Left renal cortex interstitium (tissue), 4 donors: ENCODE measurements around the gene RNF148. TPM values are rescaled to one million over a fixed set of nuclear protein-coding genes. Genes with fewer than 3 reads are reported as not detected.

Experiments
- DNase-seq, 4 donors: peaks; one replicate each; pipeline ENCODE4 v3.0.0-alpha.2; 2013; ENCODE audit warnings: low read depth in 4 of 4, low spot score in 2 of 4, missing footprints in 1 of 4
- polyA plus RNA-seq, 4 donors: library from polyadenylated mRNA; unstranded; fragments of 120-200 nt; gene quantifications; one replicate each; pipeline ENCODE4 v1.2.1, GENCODE V29; 2013; ENCODE audit not compliant: insufficient read length in 4 of 4

The RNF148 gene, protein sequence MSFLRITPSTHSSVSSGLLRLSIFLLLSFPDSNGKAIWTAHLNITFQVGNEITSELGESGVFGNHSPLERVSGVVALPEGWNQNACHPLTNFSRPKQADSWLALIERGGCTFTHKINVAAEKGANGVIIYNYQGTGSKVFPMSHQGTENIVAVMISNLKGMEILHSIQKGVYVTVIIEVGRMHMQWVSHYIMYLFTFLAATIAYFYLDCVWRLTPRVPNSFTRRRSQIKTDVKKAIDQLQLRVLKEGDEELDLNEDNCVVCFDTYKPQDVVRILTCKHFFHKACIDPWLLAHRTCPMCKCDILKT
- under 1 TPM; 0.09 to 0.38 (median 0.21) TPM for polyA plus RNA-seq

DNA sequence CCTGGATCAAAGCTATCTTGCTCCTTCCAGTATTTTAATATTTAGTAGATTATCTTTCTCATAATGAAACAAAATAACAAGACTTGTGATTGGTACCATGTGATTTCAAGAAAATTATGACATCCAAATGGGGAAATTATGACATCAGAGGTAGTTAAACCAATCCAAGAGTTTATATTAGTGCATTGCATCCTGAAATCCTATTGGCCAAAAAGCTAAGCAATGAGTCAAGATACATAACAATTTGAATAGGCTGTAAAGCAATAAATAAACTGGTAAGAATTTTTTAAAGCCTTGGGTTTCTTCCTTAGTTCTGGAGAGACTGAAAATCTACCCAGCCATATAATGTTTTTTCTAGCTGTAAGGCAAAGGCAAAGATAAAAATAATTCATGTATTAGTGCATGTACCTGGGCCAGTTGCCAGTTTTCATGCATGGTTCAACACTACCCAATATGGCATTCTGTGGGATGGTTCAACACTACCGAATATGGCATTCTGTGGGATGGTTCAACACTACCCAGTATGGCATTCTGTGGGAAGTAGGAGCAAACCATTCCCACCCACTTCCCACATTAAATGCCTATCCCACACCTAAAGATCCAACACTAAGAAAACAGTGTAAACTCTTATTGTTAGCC, at the start of gene RNF148:
RNF148 (minus strand) TSS at position 51 of the 639 bp plus-strand sequence. CDS start 172 bp downstream, outside the sequence.
- no peak for DNase-seq

DNA sequence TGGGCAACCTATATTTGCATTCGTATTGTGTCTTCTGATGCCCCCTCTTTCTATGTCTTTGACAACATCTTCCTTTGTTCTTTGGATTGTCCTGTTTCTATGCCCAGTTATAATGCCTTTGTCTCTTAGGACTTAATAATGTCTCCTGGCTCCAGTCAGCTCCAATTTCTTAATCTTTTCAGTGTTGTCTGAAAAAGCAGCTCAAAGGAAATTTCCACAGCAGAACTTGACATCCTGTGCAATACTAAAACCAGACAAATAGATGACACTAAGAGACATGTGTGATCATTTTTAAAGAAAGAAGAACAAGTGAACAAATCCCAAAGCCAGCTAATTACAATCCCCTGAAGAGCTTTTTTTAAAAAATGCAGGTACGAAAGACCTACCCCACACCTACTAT, 47.7 kb upstream of the RNF148 start:
- DNase-seq: no peak

DNA sequence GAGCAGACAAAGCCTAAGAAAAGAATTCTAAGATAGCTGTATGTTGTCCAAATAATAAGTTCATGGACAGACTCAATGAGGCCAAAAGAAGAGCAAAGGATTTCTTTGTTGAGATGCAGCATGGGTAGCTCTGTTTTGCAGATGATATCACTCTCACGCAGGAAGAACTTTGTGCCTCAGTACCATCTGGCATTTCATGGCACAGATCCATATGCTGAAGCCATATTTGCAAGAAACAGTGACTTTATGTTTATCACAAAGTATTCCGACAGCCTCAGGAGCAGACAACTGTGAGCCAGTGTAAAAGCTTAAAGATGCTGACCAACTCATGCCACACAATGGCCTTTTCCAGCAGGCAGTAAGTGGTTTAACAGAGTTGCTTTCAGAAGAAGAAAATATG, 45.5 kb upstream of the RNF148 start:
- DNase-seq: no peak

DNA sequence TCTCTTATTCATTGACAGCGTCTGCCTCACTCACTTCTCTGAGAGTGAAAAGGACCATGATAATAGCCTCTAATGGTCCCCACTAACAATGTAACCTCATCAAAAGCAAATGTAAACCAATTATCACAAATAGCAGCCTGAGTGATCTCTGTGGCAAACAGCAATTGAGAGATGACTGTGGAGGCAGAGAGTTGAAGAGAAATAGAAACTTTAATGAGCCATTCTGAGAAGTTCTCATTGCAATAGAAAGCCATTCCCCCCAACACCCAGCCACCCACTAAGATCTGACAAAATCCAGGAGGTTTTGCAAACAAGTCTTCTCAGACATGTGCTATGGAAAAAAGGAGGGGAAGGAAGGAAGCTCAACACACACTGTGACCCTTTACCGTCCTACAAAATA, 44.2 kb upstream of the RNF148 start:
- no peak for DNase-seq

DNA sequence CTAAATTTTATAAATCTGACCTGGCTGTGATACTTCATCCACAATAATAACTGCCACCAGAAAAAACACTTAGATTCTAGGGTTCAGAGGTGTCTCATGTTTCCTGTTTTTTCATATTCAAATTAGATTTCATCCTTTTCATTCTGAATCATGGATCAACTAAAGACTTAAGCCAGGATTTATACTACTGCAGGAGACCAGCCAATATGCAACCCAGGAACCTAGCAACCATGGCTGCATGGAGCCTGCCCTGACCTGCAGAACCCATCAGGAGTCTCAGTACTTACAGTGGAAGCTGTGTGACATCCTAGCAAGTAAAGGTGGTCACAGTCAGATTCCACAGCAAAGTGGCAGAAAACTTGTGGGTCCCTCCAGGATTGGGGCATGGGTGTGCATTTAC, 40.5 kb upstream of the RNF148 start:
- no peak for DNase-seq

DNA sequence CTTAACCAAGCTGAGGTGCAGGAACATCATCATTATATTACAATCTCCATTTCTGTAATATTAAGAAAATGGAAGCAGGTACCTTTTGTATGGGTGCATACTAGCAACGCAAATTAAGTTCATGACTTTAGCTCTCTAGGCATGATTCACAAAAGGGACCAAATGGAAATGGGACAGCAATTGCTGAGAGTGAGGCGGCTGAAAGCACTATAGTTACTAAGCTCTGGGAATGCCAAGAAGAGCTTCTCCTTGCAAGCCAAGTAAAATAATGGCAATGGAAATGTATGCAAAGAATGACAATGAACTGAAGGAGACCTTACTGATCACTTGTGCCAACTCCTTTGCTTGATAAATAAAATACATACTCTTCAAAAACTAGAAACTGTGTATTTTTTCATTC, 36.2 kb upstream of the RNF148 start:
- DNase-seq: no peak

DNA sequence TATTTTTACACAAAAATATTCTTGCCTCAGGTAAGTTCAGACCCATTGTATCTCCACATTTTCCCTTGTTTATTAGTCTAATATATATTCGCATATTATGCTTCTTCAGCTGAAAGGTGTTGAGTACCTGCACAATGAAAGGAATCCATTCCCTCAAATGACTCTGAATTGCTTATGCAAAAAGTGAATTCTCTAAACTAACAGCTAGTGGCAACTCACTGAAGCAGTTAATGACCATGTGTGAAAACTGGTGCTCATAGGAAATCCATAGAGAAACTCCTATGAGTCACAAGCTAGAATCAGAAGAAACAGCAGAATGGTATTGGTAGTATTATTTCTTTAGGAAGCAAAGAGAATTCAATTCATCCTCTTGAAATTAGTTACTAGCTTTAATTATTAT, 33.5 kb upstream of the RNF148 start:
- no peak for DNase-seq

DNA sequence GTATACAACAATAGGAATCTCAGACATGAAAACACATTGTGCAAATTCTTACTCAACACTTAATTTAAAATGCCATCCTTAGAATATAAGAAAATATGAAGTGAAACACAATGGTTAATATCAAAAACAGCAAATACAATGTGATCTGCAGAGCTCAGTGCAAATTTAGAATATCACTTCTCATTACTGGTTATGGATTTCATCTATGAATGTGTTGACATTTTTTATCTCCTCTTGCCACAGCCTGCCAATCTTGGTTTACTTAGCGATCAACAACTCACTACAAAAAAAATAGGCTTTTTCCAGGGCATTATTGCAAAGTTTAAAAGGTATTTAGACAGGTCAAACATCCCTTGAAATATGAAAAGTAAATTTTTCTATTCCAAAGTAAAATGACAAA, 25.0 kb upstream of the RNF148 start:
- no peak for DNase-seq

DNA sequence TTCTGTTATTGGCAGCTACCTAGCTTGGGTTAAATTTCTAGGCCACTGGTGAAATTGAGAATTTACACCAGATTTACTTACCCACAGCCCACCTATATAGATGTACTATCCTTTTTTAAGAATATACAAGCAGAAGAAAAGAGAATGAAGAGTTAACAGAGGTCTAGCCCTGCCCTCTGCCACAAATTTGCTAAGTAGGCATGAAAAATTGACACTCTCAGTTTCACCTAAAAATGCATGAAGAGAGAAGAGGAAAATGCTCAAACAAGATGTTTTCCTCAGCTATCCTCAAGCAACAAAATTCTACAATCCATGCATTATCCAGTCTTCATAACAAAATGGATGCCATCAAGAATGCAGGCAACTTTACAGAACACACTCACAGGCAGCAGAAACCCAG, 24.6 kb upstream of the RNF148 start:
- no peak for DNase-seq

DNA sequence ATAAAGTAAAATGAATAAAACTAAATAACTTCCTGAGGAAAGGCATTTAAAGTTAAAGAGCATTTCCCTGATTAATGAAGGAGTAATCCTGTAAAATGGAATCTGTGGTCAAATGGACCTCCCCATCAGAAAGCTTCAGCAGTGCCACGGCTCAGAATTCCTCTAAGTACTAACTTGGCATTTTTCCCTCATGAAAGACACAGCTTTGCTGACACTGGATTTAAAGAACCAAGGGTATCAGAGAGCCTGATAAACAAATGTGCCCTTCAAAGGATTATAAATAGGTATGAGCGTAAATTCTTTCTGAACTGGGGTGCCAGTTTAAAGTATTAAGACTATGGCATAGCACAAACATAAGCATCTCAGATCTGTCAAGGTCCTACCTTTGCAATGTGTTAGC, 24.2 kb upstream of the RNF148 start:
- no peak for DNase-seq

DNA sequence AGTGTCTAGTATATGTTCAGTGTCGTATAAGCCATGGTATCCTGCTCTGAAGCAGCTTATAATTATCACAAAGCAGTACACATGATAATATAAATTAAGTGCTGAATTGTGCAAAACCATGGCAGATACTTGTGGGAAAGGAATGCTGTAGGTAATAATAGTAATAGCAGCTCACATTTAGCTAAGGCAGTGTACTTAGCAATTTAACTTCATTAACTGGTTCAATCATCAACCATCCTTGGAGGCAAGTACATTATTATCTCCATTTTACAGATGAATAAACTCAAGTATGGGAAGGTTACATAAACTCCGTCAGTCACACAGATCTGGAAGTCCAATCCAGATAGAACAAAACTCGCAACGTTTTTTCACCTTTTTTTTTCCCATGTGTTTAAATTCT, 21.6 kb upstream of the RNF148 start:
- no peak for DNase-seq

DNA sequence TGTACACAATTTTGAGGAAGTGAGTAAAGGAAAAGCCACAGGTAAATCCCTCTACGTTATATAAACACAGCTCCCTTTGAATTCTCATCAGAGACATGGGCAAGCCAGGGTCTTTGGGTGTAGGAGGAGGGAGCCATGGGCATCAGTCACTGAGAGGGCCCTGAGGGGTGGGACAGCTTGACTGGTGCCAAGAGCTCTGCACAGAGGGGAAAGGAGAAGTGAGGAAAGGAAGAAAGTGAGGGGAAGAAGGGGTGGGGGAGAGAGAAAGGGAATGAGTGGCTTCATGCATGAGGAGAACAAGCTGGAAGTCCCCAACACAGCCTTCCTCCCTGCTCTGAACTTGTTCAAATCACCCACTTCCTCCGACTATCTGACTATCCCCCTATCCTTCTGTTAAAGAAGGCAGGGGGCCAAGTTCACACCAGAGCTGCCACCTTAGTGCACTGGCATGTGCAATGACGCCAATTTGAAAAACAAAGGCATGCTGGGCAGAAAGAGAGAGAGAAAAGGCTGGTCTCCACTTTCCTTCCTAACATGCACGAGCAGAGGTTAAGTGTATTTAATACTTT, 16.4 kb upstream of the RNF148 start:
- DNase-seq: no peak

DNA sequence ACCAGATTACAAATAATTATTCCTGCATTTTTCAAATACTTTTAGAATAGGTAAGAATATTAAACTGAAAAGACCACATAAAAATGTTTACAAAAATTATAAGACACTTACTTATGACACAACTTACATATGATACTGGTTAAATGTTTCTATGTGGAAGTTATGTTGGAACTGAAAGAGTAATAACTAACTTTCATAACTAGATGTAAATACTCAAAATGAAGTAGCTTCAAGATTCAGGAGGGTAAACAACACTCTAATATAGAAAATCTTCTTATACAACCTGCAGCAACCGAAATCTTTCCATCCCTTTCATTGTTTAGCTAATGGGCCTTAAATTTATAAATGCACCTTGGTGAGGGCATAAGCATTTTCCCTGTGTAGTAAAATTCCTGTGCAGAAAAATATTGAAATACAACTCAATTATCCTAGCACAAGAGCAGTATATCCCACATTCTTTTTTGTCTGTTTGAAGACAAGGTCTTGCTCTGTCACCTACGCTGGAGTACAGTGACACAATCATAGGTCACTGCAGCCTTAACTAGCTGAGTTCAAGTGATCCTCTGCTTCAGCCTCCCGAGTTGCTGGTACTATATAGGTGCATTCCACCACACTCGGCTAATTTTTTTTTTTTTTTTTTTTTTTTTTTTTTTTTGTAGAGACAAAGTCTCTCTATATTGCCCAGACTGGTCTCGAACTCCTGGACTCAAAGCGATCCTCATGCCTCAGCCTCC, 14.8 kb upstream of the RNF148 start:
- no peak for DNase-seq

DNA sequence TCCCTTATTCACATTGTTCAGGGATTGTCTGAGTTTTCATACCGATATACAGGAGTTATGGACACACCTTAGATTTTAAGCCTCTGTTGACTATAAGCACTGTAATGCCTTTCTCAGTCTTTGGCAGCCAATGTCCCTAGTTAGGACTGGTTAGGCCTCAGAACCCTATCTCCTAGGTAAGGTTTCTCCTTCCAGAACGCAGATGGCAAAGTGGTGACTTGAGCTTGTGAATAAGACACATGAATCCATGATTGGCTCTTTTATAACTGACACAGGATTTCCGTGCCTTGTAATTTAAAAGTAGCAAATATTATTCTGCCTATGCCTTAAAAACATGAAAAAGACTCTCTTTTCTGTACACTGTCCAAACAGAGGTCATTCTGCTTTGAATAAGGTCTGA, 12.5 kb upstream of the RNF148 start:
- no peak for DNase-seq

DNA sequence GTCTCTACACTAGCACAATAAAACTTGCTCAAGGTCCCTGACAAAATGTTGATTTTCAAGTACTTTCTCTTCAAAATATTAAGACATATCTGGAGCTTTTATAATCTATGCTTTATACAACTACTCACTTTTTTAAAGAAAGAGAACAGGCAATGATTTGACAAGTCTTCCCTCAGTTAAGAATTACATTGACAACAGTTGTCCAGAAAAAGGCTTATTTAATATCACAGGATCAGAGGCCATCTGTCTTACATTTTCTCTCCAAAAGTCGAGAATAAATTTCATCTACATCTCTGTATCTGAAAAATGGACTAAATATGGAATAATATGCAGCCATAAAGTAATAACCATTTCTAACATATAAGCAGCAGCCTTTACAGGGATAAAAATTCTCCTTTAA, 8.2 kb upstream of the RNF148 start:
- no peak for DNase-seq

DNA sequence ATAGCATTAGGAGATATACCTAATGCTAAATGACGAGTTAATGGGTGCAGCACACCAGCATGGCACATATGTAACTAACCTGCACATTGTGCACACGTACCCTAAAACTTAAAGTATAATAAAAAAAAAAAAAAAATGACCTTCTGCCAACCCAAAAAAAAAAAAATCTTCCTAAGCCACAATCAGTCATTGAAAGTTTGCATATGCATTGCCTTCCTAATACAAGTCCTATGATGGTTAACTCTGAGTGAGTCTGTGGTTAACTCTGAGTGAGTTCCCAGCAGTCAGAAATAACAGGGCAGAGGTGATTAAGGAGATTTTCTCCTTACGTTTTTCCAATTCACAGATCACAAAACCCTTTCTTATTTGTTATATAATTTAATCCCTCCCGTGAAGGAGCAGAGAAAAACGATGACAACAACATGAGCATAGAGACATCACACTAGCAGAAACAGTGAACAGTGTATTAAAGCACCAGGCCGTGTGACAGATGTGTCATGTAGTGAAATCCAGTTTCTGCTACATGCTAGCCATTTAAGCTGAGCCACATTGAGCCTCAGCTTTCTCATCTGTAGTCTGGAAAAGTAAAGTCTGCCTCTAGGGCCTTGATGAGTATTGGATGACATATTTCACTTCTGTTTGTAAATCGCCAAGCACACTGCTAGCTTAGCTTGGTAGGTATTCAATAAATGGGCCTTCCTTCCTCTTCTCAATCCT, 7.4 kb upstream of the RNF148 start:
- no peak for DNase-seq

DNA sequence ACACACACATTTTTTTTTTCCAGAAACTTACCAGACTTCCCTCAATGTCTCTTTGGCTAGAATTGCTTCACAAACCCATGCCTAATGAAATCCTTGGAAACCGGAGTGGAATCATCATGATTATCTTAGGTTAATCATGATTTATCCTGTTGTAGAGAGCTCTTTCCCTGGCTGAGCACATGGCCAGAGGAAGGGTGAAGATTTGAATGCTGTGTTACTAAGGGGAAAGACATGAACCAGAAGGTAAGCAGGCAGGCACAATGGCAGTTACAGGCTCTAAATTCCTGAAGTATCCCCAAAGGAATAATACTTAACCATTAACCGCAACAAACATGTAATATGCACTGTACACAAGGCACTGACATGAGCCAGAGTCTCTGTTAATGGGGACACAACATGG, 4.1 kb upstream of the RNF148 start:
- no peak for DNase-seq

DNA sequence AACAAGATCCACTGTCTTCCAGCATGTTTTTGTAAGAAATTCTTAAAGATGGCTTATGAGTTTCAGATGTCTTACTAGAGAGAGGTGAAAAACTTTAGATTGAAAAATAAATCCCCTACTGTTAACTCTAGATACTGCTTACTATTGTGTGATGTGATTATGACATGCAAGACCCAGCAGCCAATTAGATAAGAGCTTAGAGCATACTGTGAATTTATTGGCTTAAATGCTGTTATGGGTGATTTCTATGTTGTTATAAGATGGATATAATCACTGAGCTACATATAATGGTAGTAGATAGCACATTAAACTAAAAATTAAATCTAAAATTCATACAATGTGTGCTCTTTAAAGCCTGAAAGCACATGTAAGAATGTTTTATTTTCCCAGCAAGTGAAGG, 3.7 kb downstream of the RNF148 start, which contains the start of gene RNF133:
RNF133 (minus strand) TSS at position 101 of the 400 bp plus-strand sequence. CDS start 199 bp downstream, outside the sequence.
- no peak for DNase-seq

DNA sequence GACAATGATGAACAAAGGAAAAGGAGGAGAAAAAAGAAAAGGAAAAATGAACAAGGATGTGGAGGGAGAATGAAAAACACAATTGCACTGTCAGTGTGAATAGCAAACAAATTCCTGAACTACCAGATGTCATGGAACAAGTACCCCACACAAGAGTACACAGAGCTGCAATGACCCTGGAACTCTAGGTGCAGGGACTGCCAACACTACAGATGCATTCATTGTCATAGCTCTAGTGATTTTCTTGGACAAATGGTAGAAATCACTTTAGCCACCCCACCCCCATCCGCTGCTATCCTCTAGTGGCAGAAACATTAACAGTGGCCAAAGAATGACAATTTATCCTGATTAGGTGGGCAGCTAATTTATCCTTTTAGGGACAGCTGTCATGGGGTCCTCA, 6.9 kb downstream of the RNF148 start:
- no peak for DNase-seq

DNA sequence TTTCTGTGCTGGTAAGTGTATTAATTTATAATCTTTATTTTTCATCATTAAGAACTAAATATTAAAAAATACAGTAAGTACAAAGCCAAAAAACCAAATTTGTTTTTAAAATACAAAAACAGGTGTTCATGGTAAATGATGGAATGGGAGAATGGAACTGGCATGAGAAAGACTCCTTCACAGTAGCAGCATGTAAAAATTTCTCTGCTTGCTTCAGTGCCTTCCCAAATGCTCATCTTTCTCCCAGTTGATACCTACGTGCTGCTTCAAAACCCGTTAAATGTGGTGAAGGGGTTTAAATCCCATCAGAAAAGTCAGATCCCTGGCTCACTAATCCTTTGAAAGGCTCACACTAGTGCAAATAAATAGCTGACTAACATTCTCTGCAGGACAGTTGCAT, 8.0 kb downstream of the RNF148 start:
- no peak for DNase-seq
